Measurements from ENCODE around the gene ARAP3. TPM values are rescaled to one million over a fixed set of nuclear protein-coding genes. Genes with fewer than 3 reads are reported as not detected.

ARAP3 gene
- total and polyA plus RNA-seq, 2 experiments from 2014 or later, result 18.4 to 33.2 TPM

GRCh38 chr5:141729387-141730006 is 47.5 kb upstream of the ARAP3 start (continued):
- TF ChIP-seq ZNF462 (CRISPR knock-in tag; IDR thresholded peaks at IDR 0.05), result no peak
- no peak for TF ChIP-seq REST (IDR thresholded peaks at IDR 0.05; ENCODE audit: unreplicated experiment)
- TF ChIP-seq ZNF331 (CRISPR knock-in tag; IDR thresholded peaks at IDR 0.05; ENCODE audit: low read depth), result no peak

- Histone ChIP-seq H2AFZ (no peak overlapping the region), H3K4me1 (ENCODE audit: insufficient read depth) (peaks cover 23% of the 10 kb centered on the region), H3K36me3 (ENCODE audit: insufficient read depth) (no peaks in the 10 kb centered on the region), H4K20me1 (replicated peaks; ENCODE audit: insufficient read depth) (no peaks in the 10 kb centered on the region), H3F3A (replicated peaks; ENCODE audit: low read depth) (no peaks in the 10 kb centered on the region), H3K27ac (ENCODE audit: low read depth) (no peak overlapping the region), H3K9me2 (ENCODE audit: insufficient read depth) (no peaks in the 10 kb centered on the region), H3K4me2 (no peak overlapping the region), H3K4me3 (no peak overlapping the region), H3K79me2 (replicated peaks; ENCODE audit: insufficient read depth) (no peaks in the 10 kb centered on the region), H3K27me3 (ENCODE audit: insufficient read depth) (no peaks in the 10 kb centered on the region)
- no peaks in the 10 kb centered on the region; the same call in 2 of the 3 replicates for H3K36me3 Mint-ChIP-seq (ENCODE audit: low read depth)
- H3K27ac Mint-ChIP-seq, result no peak overlapping the region
- H3K9me3 Mint-ChIP-seq, result peaks cover 4% of the 10 kb centered on the region; the same call in 1 of the 3 replicates
- ATAC-seq, result no peak
- H3K4me3 Mint-ChIP-seq, result no peak overlapping the region
- H3K4me1 Mint-ChIP-seq, result peaks cover 31% of the 10 kb centered on the region
- peaks cover 19% of the 10 kb centered on the region for H3K27me3 Mint-ChIP-seq (ENCODE audit: insufficient read depth, low read depth, poor library complexity)
- no peak for DNase-seq (ENCODE audit: low spot score)
- TF ChIP-seq JUNB (IDR thresholded peaks at IDR 0.05; ENCODE audit: unreplicated experiment) (no peak), NANOG (IDR thresholded peaks at IDR 0.05; ENCODE audit: borderline replicate concordance) (no peak), ZNF331 (CRISPR knock-in tag; IDR thresholded peaks at IDR 0.05; ENCODE audit: low read depth) (no peak), REST (IDR thresholded peaks at IDR 0.05; ENCODE audit: unreplicated experiment) (no peak), EZH2 (IDR thresholded peaks at IDR 0.05; ENCODE audit: low read depth, unreplicated experiment) (no peak), CREB1 (CRISPR knock-in tag; IDR thresholded peaks at IDR 0.05; ENCODE audit: low read depth) (no peak), STAT1 (IDR thresholded peaks at IDR 0.05; ENCODE audit: unreplicated experiment) (no peak), ZNF114 (CRISPR knock-in tag; IDR thresholded peaks at IDR 0.05) (no peak), EZH2phosphoT487 (IDR thresholded peaks at IDR 0.05; ENCODE audit: unreplicated experiment) (no peak)
Measured at GRCh38 chr5:141725891-141726290, 43.9 kb upstream of the ARAP3 start.
